Liver (tissue), 9 donors: ENCODE results near the gene RPL29. TPM values are rescaled to one million over a fixed set of nuclear protein-coding genes. Genes with fewer than 3 reads are reported as not detected.
A peak's percentile ranks its signal among the peaks of the same experiment; 100 is the strongest.

Source experiments
- DNase-seq: peaks from one replicate; pipeline ENCODE4 v3.0.0-alpha.2; 2017; ENCODE audit warnings: low spot score
- H3K27ac ChIP-seq, 2 donors: one replicate each; pipeline ENCODE4 v1.7.0; 2013; ENCODE audit warnings: inconsistent platforms in 2 of 2, low read length in 2 of 2, control low read depth in 1 of 2, low read depth in 1 of 2, mild to moderate bottlenecking in 1 of 2
- H3K27me3 ChIP-seq, 4 donors: one replicate each; pipeline versions ENCODE4 v1.6.1 to v1.7.0; 2013; ENCODE audit warnings: low read length in 3 of 4, inconsistent platforms in 1 of 4, mild to moderate bottlenecking in 1 of 4, moderate library complexity in 1 of 4; ENCODE audit not compliant: control insufficient read depth in 4 of 4, insufficient read depth in 4 of 4
- H3K36me3 ChIP-seq, 4 donors: one replicate each; pipeline versions ENCODE4 v1.6.1 to v1.7.0; 2013; ENCODE audit warnings: low read length in 3 of 4, mild to moderate bottlenecking in 3 of 4, low read depth in 1 of 4, moderate library complexity in 1 of 4; ENCODE audit not compliant: control insufficient read depth in 4 of 4, insufficient read depth in 3 of 4
- H3K4me1 ChIP-seq, 4 donors: one replicate each; pipeline versions ENCODE4 v1.6.1 to v1.7.0; 2013; ENCODE audit warnings: low read length in 3 of 4, mild to moderate bottlenecking in 3 of 4, moderate library complexity in 1 of 4; ENCODE audit not compliant: control insufficient read depth in 4 of 4, insufficient read depth in 4 of 4
- H3K4me3 ChIP-seq, 3 donors: one replicate each; pipeline versions ENCODE4 v1.6.1 to v1.7.0; 2013; ENCODE audit warnings: low read length in 3 of 3, control low read depth in 1 of 3, low read depth in 1 of 3, mild to moderate bottlenecking in 1 of 3
- H3K9ac ChIP-seq, 2 donors: one replicate each; pipeline ENCODE4 v1.7.0; 2013; ENCODE audit warnings: low read length in 2 of 2, mild to moderate bottlenecking in 2 of 2, moderate library complexity in 2 of 2, control low read depth in 1 of 2, low read depth in 1 of 2
- H3K9me3 ChIP-seq, 4 donors: one replicate each; pipeline versions ENCODE4 v1.6.1 to v1.7.0; 2013; ENCODE audit warnings: low read length in 3 of 4; ENCODE audit not compliant: control insufficient read depth in 4 of 4
- FOXA1 ChIP-seq: IDR thresholded peaks from 2 replicates; pipeline ENCODE4 v1.6.1; 2016; ENCODE audit warnings: antibody characterized with exemption
- FOXA2 ChIP-seq: IDR thresholded peaks from 2 replicates; pipeline ENCODE4 v1.6.1; 2016; ENCODE audit warnings: antibody characterized with exemption
- GABPA ChIP-seq, 2 donors: IDR thresholded peaks in 1 of 2; conservative IDR thresholded peaks in 1 of 2; 2 replicates each; pipeline ENCODE4 v1.6.1; 2016; ENCODE audit warnings: antibody characterized with exemption in 2 of 2, mild to moderate bottlenecking in 1 of 2, moderate library complexity in 1 of 2
- HNF4G ChIP-seq: IDR thresholded peaks from 2 replicates; pipeline ENCODE4 v1.6.1; 2016; ENCODE audit warnings: antibody characterized with exemption
- JUND ChIP-seq, 2 donors: IDR thresholded peaks; 2 replicates each; pipeline ENCODE4 v1.6.1; 2016; ENCODE audit warnings: antibody characterized with exemption in 2 of 2
- NR2F2 ChIP-seq: IDR thresholded peaks from 2 replicates; pipeline ENCODE4 v1.6.1; 2016; ENCODE audit warnings: antibody characterized with exemption
- RAD21 ChIP-seq, 2 donors: IDR thresholded peaks; 2 replicates each; pipeline ENCODE4 v1.6.1; 2016; ENCODE audit warnings: antibody characterized with exemption in 2 of 2, mild to moderate bottlenecking in 2 of 2
- RXRA ChIP-seq, 2 donors: IDR thresholded peaks; 2 replicates each; pipeline ENCODE4 v1.6.1; 2017 to 2018; ENCODE audit warnings: antibody characterized with exemption in 2 of 2, mild to moderate bottlenecking in 1 of 2
- WGBS: extraction: QIAGEN DNeasy Blood & Tissue Kit; methylation state at CpG from one replicate; pipeline ENCODE4 v1.1.7; 2013; 5-methylcytosine and 5-hydroxymethylcytosine counted together
- polyA plus RNA-seq, 2 donors: library from polyadenylated mRNA; stranded (reverse) in 1 of 2; unstranded in 1 of 2; fragments of 200-250 nt in 1 of 2; fragments of >200 nt in 1 of 2; fragmentation: Nextera tagmentation in 1 of 2; extraction: Ambion mirVana in 1 of 2; gene quantifications; one replicate each; pipeline versions ENCODE4 v1.2.1 to v1.2.3, GENCODE V29; 2013 to 2015
- total RNA-seq, 2 donors: library from RNA; depleted of rRNA; stranded (reverse); fragments of >200 nt; gene quantifications; one replicate each; pipeline ENCODE4 v1.2.3, GENCODE V29; 2014
- TF ChIP-seq, protein P1 (sequence below): IDR thresholded peaks from 2 replicates; pipeline ENCODE4 v1.6.1; 2016; ENCODE audit warnings: antibody characterized with exemption
- TF ChIP-seq, protein P2 (sequence below): fragments of 150-350 bp; IDR thresholded peaks from 2 replicates; pipeline ENCODE4 v1.5.1; 2017; ENCODE audit warnings: improper control_type of control experiment, low read depth, low read length; ENCODE audit not compliant: missing input control
- TF ChIP-seq, protein P3 (sequence below): IDR thresholded peaks from 2 replicates; pipeline ENCODE4 v1.6.1; 2016; ENCODE audit warnings: antibody characterized with exemption
- TF ChIP-seq, protein P4 (sequence below): IDR thresholded peaks from 2 replicates; pipeline ENCODE4 v1.6.1; 2016; ENCODE audit warnings: antibody characterized with exemption
- donor health status: healthy.
- donor health status: healthy.
- donor health status: healthy.
- donor health status: healthy.
- donor health status: healthy.

Gene RPL29
- total and polyA plus RNA-seq, 4 donors = 292 to 789 (median 388) TPM

DNA sequence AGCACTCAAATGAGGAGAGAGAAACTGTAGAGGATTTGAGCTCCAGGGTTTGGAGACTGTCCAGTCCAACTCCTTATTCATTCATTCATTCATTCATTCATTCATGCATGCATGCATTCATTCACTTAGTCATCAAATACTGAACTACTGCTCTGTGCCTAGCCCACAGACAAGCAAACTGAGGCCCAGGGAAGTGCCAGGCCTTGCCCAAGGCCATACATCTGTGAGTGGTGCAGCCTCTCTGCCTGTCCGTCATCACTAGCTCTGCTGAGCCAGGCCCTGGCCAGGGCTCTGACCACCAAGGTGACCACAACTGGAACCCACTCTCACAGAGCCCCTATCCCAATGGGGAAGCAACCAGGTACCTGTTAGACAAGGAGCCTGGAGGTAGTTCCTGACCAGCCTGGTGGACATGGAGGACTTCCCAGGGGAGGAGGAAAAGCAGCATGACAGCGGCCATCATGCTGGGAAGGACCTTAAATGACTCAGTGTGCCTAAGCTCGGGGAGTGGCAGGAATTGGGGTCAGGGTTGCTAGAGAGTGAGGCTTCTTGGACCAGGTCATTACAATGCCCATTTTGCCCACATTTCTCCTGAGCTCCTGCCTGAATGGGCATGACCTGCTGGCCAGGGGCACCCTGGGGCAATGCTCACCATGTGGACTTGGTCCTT is 27.5 kb upstream of the RPL29 start:
- Histone ChIP-seq H3K4me3 (no peak overlapping the region), H3K4me1 (peaks cover 0 to 3% (median 0%) of the 10 kb centered on the region in 4 donors), H3K9ac (no peak overlapping the region), H3K27ac (peak overlapping the region in 1 of 2 donors; percentile 25), H3K27me3 (no peaks in the 10 kb centered on the region), H3K36me3 (no peaks in the 10 kb centered on the region), H3K9me3 (no peaks in the 10 kb centered on the region)
- no peak for DNase-seq
- TF ChIP-seq NR2F2 = no peak
- no peak for TF ChIP-seq FOXA2
- TF ChIP-seq, protein P1, sequence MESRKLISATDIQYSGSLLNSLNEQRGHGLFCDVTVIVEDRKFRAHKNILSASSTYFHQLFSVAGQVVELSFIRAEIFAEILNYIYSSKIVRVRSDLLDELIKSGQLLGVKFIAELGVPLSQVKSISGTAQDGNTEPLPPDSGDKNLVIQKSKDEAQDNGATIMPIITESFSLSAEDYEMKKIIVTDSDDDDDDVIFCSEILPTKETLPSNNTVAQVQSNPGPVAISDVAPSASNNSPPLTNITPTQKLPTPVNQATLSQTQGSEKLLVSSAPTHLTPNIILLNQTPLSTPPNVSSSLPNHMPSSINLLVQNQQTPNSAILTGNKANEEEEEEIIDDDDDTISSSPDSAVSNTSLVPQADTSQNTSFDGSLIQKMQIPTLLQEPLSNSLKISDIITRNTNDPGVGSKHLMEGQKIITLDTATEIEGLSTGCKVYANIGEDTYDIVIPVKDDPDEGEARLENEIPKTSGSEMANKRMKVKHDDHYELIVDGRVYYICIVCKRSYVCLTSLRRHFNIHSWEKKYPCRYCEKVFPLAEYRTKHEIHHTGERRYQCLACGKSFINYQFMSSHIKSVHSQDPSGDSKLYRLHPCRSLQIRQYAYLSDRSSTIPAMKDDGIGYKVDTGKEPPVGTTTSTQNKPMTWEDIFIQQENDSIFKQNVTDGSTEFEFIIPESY = no peak
- TF ChIP-seq JUND (IDR thresholded peaks at IDR 0.05) = no peak
- TF ChIP-seq, protein P2, sequence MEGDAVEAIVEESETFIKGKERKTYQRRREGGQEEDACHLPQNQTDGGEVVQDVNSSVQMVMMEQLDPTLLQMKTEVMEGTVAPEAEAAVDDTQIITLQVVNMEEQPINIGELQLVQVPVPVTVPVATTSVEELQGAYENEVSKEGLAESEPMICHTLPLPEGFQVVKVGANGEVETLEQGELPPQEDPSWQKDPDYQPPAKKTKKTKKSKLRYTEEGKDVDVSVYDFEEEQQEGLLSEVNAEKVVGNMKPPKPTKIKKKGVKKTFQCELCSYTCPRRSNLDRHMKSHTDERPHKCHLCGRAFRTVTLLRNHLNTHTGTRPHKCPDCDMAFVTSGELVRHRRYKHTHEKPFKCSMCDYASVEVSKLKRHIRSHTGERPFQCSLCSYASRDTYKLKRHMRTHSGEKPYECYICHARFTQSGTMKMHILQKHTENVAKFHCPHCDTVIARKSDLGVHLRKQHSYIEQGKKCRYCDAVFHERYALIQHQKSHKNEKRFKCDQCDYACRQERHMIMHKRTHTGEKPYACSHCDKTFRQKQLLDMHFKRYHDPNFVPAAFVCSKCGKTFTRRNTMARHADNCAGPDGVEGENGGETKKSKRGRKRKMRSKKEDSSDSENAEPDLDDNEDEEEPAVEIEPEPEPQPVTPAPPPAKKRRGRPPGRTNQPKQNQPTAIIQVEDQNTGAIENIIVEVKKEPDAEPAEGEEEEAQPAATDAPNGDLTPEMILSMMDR = no peak
- no peak for TF ChIP-seq GABPA (IDR thresholded peaks at IDR 0.05 in 1 of 2, conservative IDR thresholded peaks at IDR 0.05 in 1 of 2)
- TF ChIP-seq, protein P3, sequence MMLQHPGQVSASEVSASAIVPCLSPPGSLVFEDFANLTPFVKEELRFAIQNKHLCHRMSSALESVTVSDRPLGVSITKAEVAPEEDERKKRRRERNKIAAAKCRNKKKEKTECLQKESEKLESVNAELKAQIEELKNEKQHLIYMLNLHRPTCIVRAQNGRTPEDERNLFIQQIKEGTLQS = no peak
- TF ChIP-seq HNF4G = no peak
- 94% methylated on average over 3 of the region's 3 CpGs for WGBS

DNA sequence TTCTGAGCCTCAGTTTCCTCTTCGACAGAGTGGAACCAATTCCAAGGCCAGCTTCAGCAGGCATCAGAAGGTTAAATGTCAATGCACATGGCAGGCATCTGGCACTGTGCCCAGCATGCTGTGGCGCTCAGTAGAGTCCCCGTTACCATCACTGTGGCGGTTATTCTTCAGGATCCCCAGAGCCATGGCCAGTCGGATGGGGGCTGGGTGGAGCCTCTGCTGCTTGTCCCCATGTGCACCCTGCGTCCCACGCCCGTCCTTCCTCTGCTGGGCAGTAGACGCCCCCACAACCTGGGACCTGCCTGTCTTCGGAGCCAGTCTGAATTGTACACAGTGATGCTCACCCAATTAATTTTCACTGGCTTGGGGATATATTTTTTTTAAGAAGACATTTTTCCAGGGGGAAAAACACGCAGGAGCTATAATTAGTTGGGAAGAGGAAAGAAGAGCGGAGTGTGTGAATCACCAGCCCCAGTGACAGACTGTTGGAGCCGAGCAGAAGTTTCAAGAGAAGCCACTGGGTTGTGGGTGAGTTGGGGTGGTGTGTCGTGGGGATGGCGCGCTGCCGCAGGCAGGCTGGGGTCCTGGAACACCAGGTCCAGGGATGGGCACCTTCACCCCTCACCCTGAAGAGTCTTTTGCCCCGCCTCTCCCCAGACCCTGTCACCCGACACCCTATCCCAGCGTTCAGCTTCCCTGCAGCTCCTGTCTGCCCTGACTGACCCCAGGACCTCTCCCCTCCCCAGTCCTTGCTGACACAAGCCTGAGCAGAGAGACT is 26.8 kb upstream of the RPL29 start:
- Histone ChIP-seq H3K9me3 (no peaks in the 10 kb centered on the region), H3K4me1 (peaks cover 0 to 3% (median 0%) of the 10 kb centered on the region in 4 donors), H3K9ac (no peak overlapping the region), H3K36me3 (no peaks in the 10 kb centered on the region), H3K4me3 (no peak overlapping the region), H3K27me3 (no peaks in the 10 kb centered on the region), H3K27ac (peak overlapping the region in 1 of 2 donors; percentile 25)
- WGBS = 83% methylated on average over 20 of the region's 20 CpGs
- TF ChIP-seq HNF4G (no peak), GABPA (IDR thresholded peaks at IDR 0.05 in 1 of 2, conservative IDR thresholded peaks at IDR 0.05 in 1 of 2) (no peak), RXRA (IDR thresholded peaks at IDR 0.05) (no peak), RAD21 (IDR thresholded peaks at IDR 0.05) (no peak), FOXA2 (no peak), FOXA1 (no peak), JUND (IDR thresholded peaks at IDR 0.05) (no peak)
- TF ChIP-seq, protein P3 = no peak
- TF ChIP-seq, protein P1 = no peak
- TF ChIP-seq, protein P4, sequence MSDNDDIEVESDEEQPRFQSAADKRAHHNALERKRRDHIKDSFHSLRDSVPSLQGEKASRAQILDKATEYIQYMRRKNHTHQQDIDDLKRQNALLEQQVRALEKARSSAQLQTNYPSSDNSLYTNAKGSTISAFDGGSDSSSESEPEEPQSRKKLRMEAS = no peak
- TF ChIP-seq, protein P2 = no peak
- no peak for DNase-seq
